OCI-LY1 (cell line): ENCODE data around the gene SIRPB2.

Experiments used
- H2AFZ ChIP-seq: fragments of 200-600 bp; sonication (generic), shearing (Covaris generic); 2 replicates; pipeline ENCODE4 v1.6.0; 2014; ENCODE audit warnings: antibody characterized with exemption, mild to moderate bottlenecking, low read length
- H3F3A ChIP-seq: fragments of 200-600 bp; sonication (generic), shearing (Covaris generic); 2 replicates; pipeline ENCODE4 v1.6.0; 2014; ENCODE audit warnings: mild to moderate bottlenecking, antibody characterized with exemption, low read length, moderate library complexity; ENCODE audit not compliant: insufficient read depth
- H3K27ac ChIP-seq: fragments of 200-600 bp; sonication (generic); 2 replicates; pipeline ENCODE4 v1.5.1; 2014; ENCODE audit warnings: low read length, mixed run types, mild to moderate bottlenecking, low read depth; ENCODE audit not compliant: poor library complexity, severe bottlenecking
- H3K27me3 ChIP-seq: fragments of 200-600 bp; sonication (generic); 2 replicates; pipeline ENCODE4 v1.6.0; 2014; ENCODE audit warnings: antibody characterized with exemption, mild to moderate bottlenecking, low read length, moderate library complexity; ENCODE audit not compliant: insufficient read depth
- H3K36me3 ChIP-seq: fragments of 200-600 bp; sonication (generic); 2 replicates; pipeline ENCODE4 v1.6.1; 2014; ENCODE audit warnings: mild to moderate bottlenecking, antibody characterized with exemption, low read length, moderate library complexity, mixed read lengths; ENCODE audit not compliant: insufficient read depth
- H3K4me1 ChIP-seq: fragments of 200-600 bp; sonication (generic); 2 replicates; pipeline ENCODE4 v1.5.1; 2014; ENCODE audit warnings: mild to moderate bottlenecking, low read length, moderate library complexity; ENCODE audit not compliant: insufficient read depth, severe bottlenecking
- H3K4me2 ChIP-seq: fragments of 200-600 bp; sonication (generic), shearing (Covaris generic); 2 replicates; pipeline ENCODE4 v1.6.1; 2014; ENCODE audit warnings: low read length
- H3K4me3 ChIP-seq: fragments of 200-600 bp; sonication (generic); 2 replicates; pipeline ENCODE4 v1.5.1; 2014; ENCODE audit warnings: low read length, low read depth, mild to moderate bottlenecking, mixed read lengths; ENCODE audit not compliant: poor library complexity, severe bottlenecking
- H3K79me2 ChIP-seq: fragments of 200-600 bp; shearing (Covaris generic); 2 replicates; pipeline ENCODE4 v1.6.1; 2016; ENCODE audit warnings: mixed run types, low read length, mixed read lengths; ENCODE audit not compliant: insufficient read depth
- H3K9ac ChIP-seq: fragments of 200-600 bp; sonication (generic), shearing (Covaris generic); 2 replicates; pipeline ENCODE4 v1.6.1; 2014; ENCODE audit warnings: mild to moderate bottlenecking, low read length, mixed read lengths
- H3K9me2 ChIP-seq: fragments of 200-600 bp; sonication (generic), shearing (Covaris generic); 2 replicates; pipeline ENCODE4 v1.6.1; 2014; ENCODE audit warnings: low read depth, mild to moderate bottlenecking, low read length, mixed read lengths
- H3K9me3 ChIP-seq: fragments of 200-600 bp; shearing (Covaris generic); 2 replicates; pipeline ENCODE4 v1.6.1; 2014; ENCODE audit warnings: low read length, mixed read lengths
- H4K20me1 ChIP-seq: fragments of 200-600 bp; sonication (generic), shearing (Covaris generic); 2 replicates; pipeline ENCODE4 v1.6.0; 2016; ENCODE audit warnings: mild to moderate bottlenecking, low read length; ENCODE audit not compliant: insufficient read depth
- EZH2 ChIP-seq: fragments of 200-600 bp; sonication (generic), shearing (Covaris generic); IDR thresholded peaks from 2 replicates; pipeline ENCODE4 v1.8.0; 2017; ENCODE audit warnings: borderline replicate concordance, mixed run types, mild to moderate bottlenecking, antibody characterized with exemption, low read length, moderate library complexity, mixed read lengths
- TF ChIP-seq, protein P1 (sequence below): fragments of 200-600 bp; sonication (generic), shearing (Covaris generic); IDR thresholded peaks from 2 replicates; pipeline ENCODE4 v1.5.1; 2017; ENCODE audit warnings: mild to moderate bottlenecking, antibody characterized with exemption, low read length, moderate library complexity, mixed read lengths

Gene SIRPB2

DNA sequence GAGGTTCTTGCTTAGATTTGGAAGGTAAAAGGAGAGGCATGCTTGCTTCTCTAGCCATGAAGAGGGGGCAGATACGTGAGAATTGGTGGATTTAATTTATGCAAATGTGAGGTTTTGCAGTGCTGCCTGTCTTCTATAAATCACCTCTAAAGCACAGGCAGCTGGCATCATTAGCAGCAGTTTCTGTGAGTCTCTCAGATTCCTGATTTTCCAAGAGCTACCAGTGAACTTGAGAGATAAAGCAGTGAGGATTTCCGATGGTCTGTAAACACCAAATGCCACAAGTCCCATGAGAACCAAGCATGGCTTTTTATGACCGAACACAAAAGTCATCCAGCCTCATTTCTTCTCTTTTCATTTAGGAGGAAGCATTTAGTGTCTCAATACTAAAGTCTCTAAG is 3.2 kb upstream of the SIRPB2 start:
- Histone ChIP-seq H3K4me1 (no peaks in the 10 kb centered on the region), H3K79me2 (no peaks in the 10 kb centered on the region), H3K9ac (no peak overlapping the region), H3K27ac (no peak overlapping the region), H2AFZ (no peak overlapping the region), H3K4me3 (no peak overlapping the region), H3K9me2 (no peaks in the 10 kb centered on the region), H3K4me2 (no peak overlapping the region), H3K9me3 (no peaks in the 10 kb centered on the region), H3K36me3 (no peaks in the 10 kb centered on the region), H3K27me3 (0 out of 2 replicates have a peak, but pooled peaks cover 5% of the 10 kb centered on the region), H3F3A (no peaks in the 10 kb centered on the region), H4K20me1 (no peaks in the 10 kb centered on the region)
- TF ChIP-seq, protein P1, sequence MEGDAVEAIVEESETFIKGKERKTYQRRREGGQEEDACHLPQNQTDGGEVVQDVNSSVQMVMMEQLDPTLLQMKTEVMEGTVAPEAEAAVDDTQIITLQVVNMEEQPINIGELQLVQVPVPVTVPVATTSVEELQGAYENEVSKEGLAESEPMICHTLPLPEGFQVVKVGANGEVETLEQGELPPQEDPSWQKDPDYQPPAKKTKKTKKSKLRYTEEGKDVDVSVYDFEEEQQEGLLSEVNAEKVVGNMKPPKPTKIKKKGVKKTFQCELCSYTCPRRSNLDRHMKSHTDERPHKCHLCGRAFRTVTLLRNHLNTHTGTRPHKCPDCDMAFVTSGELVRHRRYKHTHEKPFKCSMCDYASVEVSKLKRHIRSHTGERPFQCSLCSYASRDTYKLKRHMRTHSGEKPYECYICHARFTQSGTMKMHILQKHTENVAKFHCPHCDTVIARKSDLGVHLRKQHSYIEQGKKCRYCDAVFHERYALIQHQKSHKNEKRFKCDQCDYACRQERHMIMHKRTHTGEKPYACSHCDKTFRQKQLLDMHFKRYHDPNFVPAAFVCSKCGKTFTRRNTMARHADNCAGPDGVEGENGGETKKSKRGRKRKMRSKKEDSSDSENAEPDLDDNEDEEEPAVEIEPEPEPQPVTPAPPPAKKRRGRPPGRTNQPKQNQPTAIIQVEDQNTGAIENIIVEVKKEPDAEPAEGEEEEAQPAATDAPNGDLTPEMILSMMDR = no peak
- no peak for TF ChIP-seq EZH2

DNA sequence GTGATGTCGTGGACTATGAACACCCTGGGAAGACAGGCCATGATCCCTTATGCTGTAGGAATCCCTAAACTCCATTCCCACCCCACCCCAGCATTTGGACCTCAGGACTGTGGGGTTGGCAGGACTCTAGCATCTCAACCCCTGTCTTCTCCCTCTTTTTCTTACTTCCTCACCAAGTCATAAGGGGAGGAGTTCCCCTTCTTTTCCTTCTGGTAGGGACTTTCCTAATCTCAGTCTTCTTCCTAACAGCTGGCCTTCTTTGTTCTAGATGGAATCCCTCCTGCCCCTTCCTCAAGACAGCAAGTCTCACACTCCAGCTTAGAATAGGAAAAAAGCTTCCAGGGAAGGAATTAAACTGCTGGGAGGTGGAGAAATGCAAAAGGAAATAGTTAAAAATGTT is 2.3 kb upstream of the SIRPB2 start:
- Histone ChIP-seq H3K9me2 (no peaks in the 10 kb centered on the region), H3K9ac (no peak overlapping the region), H2AFZ (no peak overlapping the region), H3F3A (no peaks in the 10 kb centered on the region), H3K79me2 (no peaks in the 10 kb centered on the region), H3K27me3 (0 out of 2 replicates have a peak, but pooled peaks cover 5% of the 10 kb centered on the region), H3K9me3 (no peaks in the 10 kb centered on the region), H3K4me2 (no peak overlapping the region), H4K20me1 (no peaks in the 10 kb centered on the region), H3K4me1 (no peaks in the 10 kb centered on the region), H3K36me3 (no peaks in the 10 kb centered on the region), H3K4me3 (no peak overlapping the region), H3K27ac (no peak overlapping the region)
- TF ChIP-seq, protein P1 = no peak
- TF ChIP-seq EZH2 = no peak

DNA sequence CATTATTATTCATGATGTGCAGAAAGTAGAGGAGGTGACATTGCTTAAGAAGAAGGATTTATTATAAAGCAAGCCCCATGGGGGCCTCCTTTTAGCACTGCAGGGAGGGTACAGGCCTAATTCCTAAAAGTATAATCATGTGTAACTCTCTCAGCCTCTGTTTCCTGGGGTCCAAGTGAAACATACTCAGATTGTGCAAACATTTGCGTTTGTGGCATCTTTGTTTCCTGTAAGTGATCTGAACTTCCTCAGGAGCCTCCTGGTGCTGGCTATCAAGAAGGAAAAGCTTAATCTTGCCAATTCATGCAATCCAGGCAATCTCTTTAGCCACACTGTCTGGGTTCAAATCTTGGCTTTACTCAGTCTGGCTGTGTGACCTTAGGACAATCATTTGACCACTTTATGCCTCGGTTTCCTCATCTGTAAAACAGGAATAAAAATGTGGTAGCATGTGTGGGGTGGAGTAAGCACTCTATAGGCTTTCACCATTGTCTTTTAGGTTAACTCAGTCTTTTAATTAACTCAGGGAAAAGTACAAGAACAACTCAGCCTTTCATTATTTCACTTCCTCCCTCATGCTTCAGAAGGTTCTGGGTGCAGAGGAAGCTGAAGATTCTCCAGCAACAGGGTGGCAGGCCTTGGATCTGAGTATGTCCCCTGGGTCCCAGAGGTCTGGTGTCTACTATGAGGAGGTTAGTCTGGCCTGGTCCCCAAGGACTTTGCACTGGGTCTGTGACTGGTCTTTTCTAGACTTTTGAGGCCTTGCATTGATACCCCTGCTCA is 831 bp upstream of the SIRPB2 start:
- TF ChIP-seq, protein P1 = no peak
- TF ChIP-seq EZH2 = no peak
- Histone ChIP-seq H3K9ac (no peak overlapping the region), H3K9me3 (no peaks in the 10 kb centered on the region), H3K4me3 (no peak overlapping the region), H3K4me2 (no peak overlapping the region), H3K27ac (no peak overlapping the region), H3K79me2 (no peaks in the 10 kb centered on the region), H2AFZ (no peak overlapping the region), H3K27me3 (0 out of 2 replicates have a peak, but pooled peaks cover 5% of the 10 kb centered on the region), H3K4me1 (no peaks in the 10 kb centered on the region), H3K36me3 (no peaks in the 10 kb centered on the region), H4K20me1 (no peaks in the 10 kb centered on the region), H3K9me2 (no peaks in the 10 kb centered on the region), H3F3A (no peaks in the 10 kb centered on the region)
